B cell (primary cell): ENCODE results near the gene UFSP1.

Experiments
- CTCF ChIP-seq: fragments of 200-600 bp; IDR thresholded peaks from one replicate; pipeline ENCODE4 v1.8.0; 2022; ENCODE audit warnings: antibody characterized with exemption, mild to moderate bottlenecking
- EZH2 ChIP-seq: IDR thresholded peaks from 2 replicates; pipeline ENCODE4 v1.6.1; 2012; ENCODE audit warnings: borderline replicate concordance, low read depth, mild to moderate bottlenecking, moderate library complexity, low read length; ENCODE audit not compliant: insufficient read depth, poor library complexity, severe bottlenecking

GRCh38 chr7:100840470-100841100 lies 48.9 kb downstream of the UFSP1 start:
- no peak for TF ChIP-seq CTCF
- no peak for TF ChIP-seq EZH2
